Neuronal stem cell (in vitro differentiated cells): ENCODE results near the gene SCAF1.

Experiments used
- DNase-seq: peaks from one replicate; pipeline ENCODE4 v3.0.0-alpha.2; 2013; ENCODE audit warnings: low spot score
- H2AFZ ChIP-seq: one replicate; pipeline ENCODE4 v1.6.1; 2013; ENCODE audit warnings: mild to moderate bottlenecking, low read length, inconsistent platforms
- H2AK5ac ChIP-seq: 2 replicates; pipeline ENCODE4 v1.6.1; 2013; ENCODE audit warnings: low read depth, mild to moderate bottlenecking, inconsistent platforms, low read length, moderate library complexity, mixed read lengths
- H2BK120ac ChIP-seq: 2 replicates; pipeline ENCODE4 v1.6.1; 2013; ENCODE audit warnings: low read depth, mild to moderate bottlenecking, inconsistent platforms, low read length, moderate library complexity, mixed read lengths
- H2BK12ac ChIP-seq: one replicate; pipeline ENCODE4 v1.6.1; 2013; ENCODE audit warnings: low read length, inconsistent platforms
- H2BK15ac ChIP-seq: 2 replicates; pipeline ENCODE4 v1.6.1; 2013; ENCODE audit warnings: mild to moderate bottlenecking, low read length, inconsistent platforms, mixed read lengths
- H2BK5ac ChIP-seq: one replicate; pipeline ENCODE4 v1.6.1; 2013; ENCODE audit warnings: inconsistent platforms, mild to moderate bottlenecking, low read length, moderate library complexity
- H3K14ac ChIP-seq: one replicate; pipeline ENCODE4 v1.6.1; 2013; ENCODE audit warnings: low read length, inconsistent platforms
- H3K18ac ChIP-seq: 2 replicates; pipeline ENCODE4 v1.6.1; 2013; ENCODE audit warnings: low read length, inconsistent platforms
- H3K23ac ChIP-seq: 2 replicates; pipeline ENCODE4 v1.6.1; 2013; ENCODE audit warnings: low read depth, mild to moderate bottlenecking, mixed read lengths, low read length, inconsistent platforms; ENCODE audit not compliant: poor library complexity
- H3K27ac ChIP-seq: replicated peaks from 3 replicates; pipeline ENCODE4 v1.5.1; 2013; ENCODE audit warnings: low read length, inconsistent platforms
- H3K27me3 ChIP-seq, 3 experiments: 2 replicates each; pipeline ENCODE4 v1.6.1; 2013; ENCODE audit warnings: low read length in 3 of 3, mild to moderate bottlenecking in 2 of 3, inconsistent platforms in 1 of 3, low read depth in 1 of 3, mixed read lengths in 1 of 3, moderate library complexity in 1 of 3; ENCODE audit not compliant: control insufficient read depth in 3 of 3, insufficient read depth in 3 of 3
- H3K36me3 ChIP-seq, 2 donors: replicated peaks in 1 of 2; 2 replicates each; pipeline ENCODE4 v1.6.1; 2013; ENCODE audit warnings: low read length in 2 of 2; ENCODE audit not compliant: control insufficient read depth in 2 of 2, insufficient read depth in 2 of 2
- H3K4ac ChIP-seq: 2 replicates; pipeline ENCODE4 v1.6.1; 2013; ENCODE audit warnings: inconsistent platforms, mild to moderate bottlenecking, low read length, moderate library complexity
- H3K4me1 ChIP-seq, 2 donors: 1 replicate in 1 of 2; 2 replicates in 1 of 2; pipeline ENCODE4 v1.6.1; 2013; ENCODE audit warnings: low read length in 2 of 2, low read depth in 1 of 2; ENCODE audit not compliant: control insufficient read depth in 2 of 2, insufficient read depth in 1 of 2
- H3K4me2 ChIP-seq: one replicate; pipeline ENCODE4 v1.6.1; 2013; ENCODE audit warnings: mild to moderate bottlenecking, low read length, inconsistent platforms; ENCODE audit not compliant: insufficient read depth, poor library complexity, severe bottlenecking
- H3K4me3 ChIP-seq, 2 donors: 2 replicates each; pipeline ENCODE4 v1.5.1; 2013; ENCODE audit warnings: low read length in 2 of 2, mild to moderate bottlenecking in 2 of 2, inconsistent platforms in 1 of 2, moderate library complexity in 1 of 2
- H3K79me1 ChIP-seq: one replicate; pipeline ENCODE4 v1.6.1; 2013; ENCODE audit warnings: low read depth, mild to moderate bottlenecking, inconsistent platforms, low read length, moderate library complexity
- H3K9ac ChIP-seq: one replicate; pipeline ENCODE4 v1.6.1; 2013; ENCODE audit warnings: mild to moderate bottlenecking, low read depth, low read length, inconsistent platforms; ENCODE audit not compliant: poor library complexity
- H3K9me3 ChIP-seq, 2 donors: replicated peaks in 1 of 2; 2 replicates each; pipeline versions ENCODE3 to v1.6.1; 2013; ENCODE audit warnings: low read length in 2 of 2, mild to moderate bottlenecking in 2 of 2, inconsistent platforms in 1 of 2, low read depth in 1 of 2, mixed read lengths in 1 of 2, moderate library complexity in 1 of 2; ENCODE audit not compliant: control insufficient read depth in 2 of 2, insufficient read depth in 1 of 2
- H4K8ac ChIP-seq: one replicate; pipeline ENCODE4 v1.6.1; 2013; ENCODE audit warnings: low read depth, mild to moderate bottlenecking, inconsistent platforms, low read length, moderate library complexity
- H4K91ac ChIP-seq: one replicate; pipeline ENCODE4 v1.6.1; 2013; ENCODE audit warnings: low read length, low read depth, mild to moderate bottlenecking, inconsistent platforms; ENCODE audit not compliant: poor library complexity
- WGBS, 2 donors: extraction: QIAGEN DNeasy Blood & Tissue Kit; methylation state at CpG; one replicate each; pipeline ENCODE4 v1.1.7; 2013; ENCODE audit warnings: missing lambda C conversion rate in 2 of 2, mixed read lengths in 1 of 2; ENCODE audit not compliant: insufficient read length in 2 of 2, insufficient replicate concordance in 1 of 2; ENCODE audit errors: extremely low coverage in 2 of 2; 5-methylcytosine and 5-hydroxymethylcytosine counted together

Gene SCAF1

DNA sequence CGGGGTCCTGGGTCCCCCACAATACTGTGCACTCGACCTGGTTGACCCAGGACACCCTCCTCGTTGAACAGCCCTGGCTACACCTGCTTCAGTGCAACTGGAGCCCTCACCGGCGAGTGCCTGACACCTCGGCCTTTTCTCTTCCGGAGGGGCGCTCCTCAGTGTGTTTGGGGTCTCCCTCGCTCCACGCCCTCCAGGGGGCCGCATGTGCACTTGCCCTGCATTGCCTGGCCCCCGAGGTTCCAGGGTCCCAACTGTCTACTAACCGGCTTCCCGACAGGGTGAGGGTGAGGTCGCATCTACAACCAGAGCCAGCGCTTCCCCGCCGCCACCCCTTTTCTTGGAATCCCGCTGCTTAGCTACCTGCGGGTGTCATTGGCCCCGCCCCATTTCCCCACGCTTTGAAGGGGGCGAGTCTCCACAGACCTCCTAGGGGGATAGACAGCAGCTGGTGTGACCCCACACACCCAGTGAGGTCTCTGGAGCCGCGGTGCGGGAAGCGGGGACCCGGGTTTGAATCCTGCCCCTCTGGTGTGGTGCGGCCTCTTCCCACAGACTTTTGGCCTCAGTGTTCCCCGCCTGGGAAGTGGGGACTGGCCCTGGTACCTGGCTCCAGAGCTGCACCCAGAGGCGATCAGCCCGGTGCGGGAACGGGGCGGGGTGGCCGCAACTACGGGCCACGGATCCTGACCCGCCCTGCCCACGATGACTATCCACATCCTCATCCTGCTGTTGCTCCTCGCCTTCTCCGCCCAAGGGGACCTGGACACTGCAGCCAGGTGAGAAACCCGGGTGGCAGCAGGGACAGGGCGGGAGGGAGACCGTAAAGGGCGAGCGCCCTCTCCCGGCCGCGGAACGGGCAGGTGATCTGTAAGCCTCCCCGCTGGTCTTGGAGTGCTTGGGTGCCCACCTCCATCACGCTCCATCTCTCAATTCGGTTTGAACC is 47.4 kb downstream of the SCAF1 start, which contains the start of gene ADM5:
ADM5 (plus strand) TSS at position 462 of the 946 bp plus-strand sequence; CDS start at position 706, 244 bp downstream.
- no peak for DNase-seq
- peak within 1 kb of the TSS; percentile 55 to 94 for H3K4me3 ChIP-seq
- H2BK15ac ChIP-seq: no peak within 1 kb of the TSS
- H3K27me3 ChIP-seq: no peaks in the 10 kb centered on the region
- H4K8ac ChIP-seq: no peak within 1 kb of the TSS
- peak within 1 kb of the TSS; percentile 97 for H3K14ac ChIP-seq
- peaks cover 19 to 21% of the 10 kb centered on the region in 2 donors for H3K4me1 ChIP-seq
- WGBS, 2 donors: no CpG with 5 or more reads among the region's 54 CpGs
- no peaks in the 10 kb centered on the region for H3K9me3 ChIP-seq
- H2BK120ac ChIP-seq: peak within 1 kb of the TSS; percentile 38
- H3K4me2 ChIP-seq: peak within 1 kb of the TSS; percentile 90
- H3K4ac ChIP-seq: peak within 1 kb of the TSS; percentile 25
- H3K23ac ChIP-seq: peak within 1 kb of the TSS; percentile 87
- H2AK5ac ChIP-seq: peak within 1 kb of the TSS; percentile 88
- H2BK12ac ChIP-seq: peak within 1 kb of the TSS; percentile 63
- H4K91ac ChIP-seq: no peak within 1 kb of the TSS
- H2AFZ ChIP-seq: no peak within 1 kb of the TSS
- H3K36me3 ChIP-seq: peaks cover 32 to 68% of the 10 kb centered on the region in 2 donors
- H2BK5ac ChIP-seq: peak within 1 kb of the TSS; percentile 91
- H3K79me1 ChIP-seq: peaks cover 10% of the 10 kb centered on the region
- peak within 1 kb of the TSS; percentile 96 for H3K9ac ChIP-seq
- H3K27ac ChIP-seq: peak within 1 kb of the TSS; percentile 93
- peak within 1 kb of the TSS; percentile 98 for H3K18ac ChIP-seq

DNA sequence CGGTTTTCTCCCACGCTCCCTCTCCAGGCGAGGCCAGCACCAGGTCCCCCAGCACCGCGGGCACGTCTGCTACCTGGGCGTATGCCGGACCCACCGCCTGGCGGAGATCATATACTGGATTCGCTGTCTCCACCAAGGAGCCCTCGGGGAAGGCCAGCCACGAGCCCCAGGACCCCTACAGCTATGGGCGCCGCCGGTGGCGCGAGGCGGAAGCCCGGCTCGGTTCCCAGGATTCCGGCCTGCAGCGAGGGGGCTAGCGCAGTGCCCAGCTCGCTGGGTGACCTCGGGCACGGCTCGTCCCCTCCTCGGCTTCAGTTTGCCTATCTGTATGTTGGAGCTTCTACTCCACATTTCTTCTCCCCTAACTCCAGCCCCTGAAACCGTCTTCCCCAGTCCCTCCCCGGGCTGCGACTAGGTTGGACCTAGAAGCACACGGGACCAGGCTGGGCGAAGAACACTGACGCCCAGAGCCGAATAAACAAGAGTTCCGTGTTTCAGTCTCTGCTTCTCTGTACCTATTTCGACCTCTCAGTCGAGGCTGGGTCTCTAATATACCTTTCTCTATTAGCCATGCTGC is 48.2 kb downstream of the SCAF1 start:
- no peak overlapping the region for H2BK12ac ChIP-seq
- H3K18ac ChIP-seq: peak overlapping the region; percentile 98
- peaks cover 24 to 60% of the 10 kb centered on the region in 2 donors for H3K36me3 ChIP-seq
- peak overlapping the region; percentile 68 for H2AK5ac ChIP-seq
- peak overlapping the region; percentile 55 to 94 for H3K4me3 ChIP-seq
- H3K9ac ChIP-seq: peak overlapping the region; percentile 96
- H4K91ac ChIP-seq: no peak overlapping the region
- H2BK5ac ChIP-seq: peak overlapping the region; percentile 91
- DNase-seq: no peak
- no CpG with 5 or more reads among the region's 39 CpGs for WGBS, 2 donors
- H3K9me3 ChIP-seq: peaks cover 0 to 2% of the 10 kb centered on the region in 2 donors
- H2BK120ac ChIP-seq: no peak overlapping the region
- H2AFZ ChIP-seq: peak overlapping the region; percentile 89
- peaks cover 10% of the 10 kb centered on the region for H3K79me1 ChIP-seq
- H2BK15ac ChIP-seq: no peak overlapping the region
- peak overlapping the region; percentile 25 for H3K4ac ChIP-seq
- H3K27me3 ChIP-seq: no peaks in the 10 kb centered on the region
- peak overlapping the region; percentile 97 for H3K14ac ChIP-seq
- H3K27ac ChIP-seq: peak overlapping the region; percentile 93
- peaks cover 19 to 21% of the 10 kb centered on the region in 2 donors for H3K4me1 ChIP-seq
- no peak overlapping the region for H4K8ac ChIP-seq
- H3K4me2 ChIP-seq: peak overlapping the region; percentile 90
- H3K23ac ChIP-seq: peak overlapping the region; percentile 87

DNA sequence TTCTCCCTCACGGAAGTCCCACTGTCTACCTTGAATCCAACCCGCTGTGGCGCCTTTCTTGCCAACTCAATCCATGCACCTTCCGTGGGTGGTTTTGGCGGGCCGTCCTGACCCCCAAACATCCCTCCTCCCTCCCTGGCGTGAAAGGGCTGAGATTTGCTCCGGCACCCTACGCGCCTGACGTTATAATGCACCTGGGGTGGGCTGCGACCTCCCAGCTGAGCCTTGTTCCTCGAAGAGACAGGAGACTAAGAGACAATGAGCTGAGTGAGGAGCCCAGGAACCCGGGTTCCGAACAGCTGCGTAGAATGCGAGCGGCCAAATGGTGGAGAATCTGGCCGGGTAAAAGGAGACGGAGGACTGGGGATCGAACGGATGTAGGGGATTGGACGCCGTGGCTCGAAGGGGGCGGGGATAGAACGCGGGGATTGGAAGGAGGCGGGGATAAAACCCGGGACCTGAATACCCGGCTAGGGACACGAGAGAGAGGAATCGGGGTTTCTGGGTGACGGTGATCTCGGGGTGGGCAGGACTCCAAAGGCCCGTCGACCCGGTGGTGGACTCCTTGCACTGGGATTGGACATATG is 48.7 kb downstream of the SCAF1 start, which contains the start of gene CPT1C:
CPT1C (plus strand) TSS at position 461 of the 587 bp plus-strand sequence. CDS start 1,137 bp downstream, outside the sequence.
- Histone ChIP-seq H4K91ac (no peak within 1 kb of the TSS), H2AFZ (peak within 1 kb of the TSS; percentile 89), H4K8ac (no peak within 1 kb of the TSS), H3K36me3 (peaks cover 20 to 54% of the 10 kb centered on the region in 2 donors), H3K4me3 (peak within 1 kb of the TSS; percentile 55 to 94), H2BK5ac (peak within 1 kb of the TSS; percentile 91), H3K9ac (peak within 1 kb of the TSS; percentile 96), H3K14ac (peak within 1 kb of the TSS; percentile 97), H2BK12ac (peak within 1 kb of the TSS; percentile 36), H3K23ac (peak within 1 kb of the TSS; percentile 87), H2AK5ac (peak within 1 kb of the TSS; percentile 68), H3K9me3 (peaks cover 0 to 2% of the 10 kb centered on the region in 2 donors), H2BK120ac (peak within 1 kb of the TSS; percentile 63), H3K27ac (peak within 1 kb of the TSS; percentile 93), H3K18ac (peak within 1 kb of the TSS; percentile 98), H3K4me2 (peak within 1 kb of the TSS; percentile 90), H2BK15ac (peak within 1 kb of the TSS; percentile 74), H3K4ac (peak within 1 kb of the TSS; percentile 25), H3K27me3 (no peaks in the 10 kb centered on the region), H3K79me1 (peaks cover 10% of the 10 kb centered on the region), H3K4me1 (peaks cover 19 to 21% of the 10 kb centered on the region in 2 donors)
- no CpG with 5 or more reads among the region's 38 CpGs for WGBS, 2 donors
- peak; percentile 91 for DNase-seq
